Left lung (tissue), 10 donors: Measurements from ENCODE around the gene TOR3A. TPM values are rescaled to one million over a fixed set of nuclear protein-coding genes. Genes with fewer than 3 reads are reported as not detected.
A peak's percentile ranks its signal among the peaks of the same experiment; 100 is the strongest.

ENCODE experiments used
- ATAC-seq: fragments of 200-7000 bp; cut with Tn5 transposase; one replicate; pipeline ENCODE4 v1.9.1; 2020; ENCODE audit warnings: moderate library complexity
- DNase-seq, 4 donors: peaks; one replicate each; pipeline ENCODE4 v3.0.0-alpha.2; 2013 to 2020
- H3K27ac ChIP-seq, 2 donors: fragments of 200-600 bp; sonication (generic) in 1 of 2; one replicate each; pipeline versions ENCODE4 v1.5.0 to v1.8.0; 2020 to 2021
- H3K27me3 ChIP-seq, 2 donors: fragments of 200-600 bp; sonication (generic) in 1 of 2; one replicate each; pipeline versions ENCODE4 v1.5.0 to v1.8.0; 2020 to 2021
- H3K36me3 ChIP-seq, 2 donors: fragments of 200-600 bp; sonication (generic) in 1 of 2; one replicate each; pipeline versions ENCODE4 v1.5.0 to v1.8.0; 2020 to 2021
- H3K4me1 ChIP-seq, 2 donors: fragments of 200-600 bp; one replicate each; pipeline ENCODE4 v1.8.0; 2021
- H3K4me3 ChIP-seq, 2 donors: fragments of 200-600 bp; sonication (generic) in 1 of 2; one replicate each; pipeline versions ENCODE4 v1.5.0 to v1.8.0; 2020 to 2021; ENCODE audit warnings: mild to moderate bottlenecking in 1 of 2
- H3K9me3 ChIP-seq, 2 donors: fragments of 200-600 bp; sonication (generic) in 1 of 2; one replicate each; pipeline versions ENCODE4 v1.5.0 to v1.8.0; 2020 to 2021
- intact Hi-C, 2 donors: fragments of 100-400 bp; cut with DNase I; formaldehyde crosslinking; loops; one replicate each; pipeline versions ENCODE4 v1.11.2 to v1.14.2; 2022
- polyA plus RNA-seq, 6 donors: library from polyadenylated mRNA; unstranded; fragments of 120-200 nt; gene quantifications; one replicate each; pipeline ENCODE4 v1.2.1, GENCODE V29; 2013; ENCODE audit not compliant: insufficient read length in 6 of 6
- total RNA-seq, 2 donors: library from RNA; stranded (reverse); fragmentation: NEBNext Ultra II Directional; extraction: Animal tissue kit (Norgen Biotek cat#: 25700); gene quantifications; one replicate each; pipeline ENCODE4 v1.2.1, GENCODE V29; 2021
- TF ChIP-seq, protein P1 (sequence below), 2 donors: fragments of 200-600 bp; sonication (generic) in 1 of 2; IDR thresholded peaks; one replicate each; pipeline versions ENCODE4 v1.5.0 to v1.8.0; 2021; ENCODE audit warnings: antibody characterized with exemption in 2 of 2
- donor health status: DM: no; HTN: yes; CAD: no.
- donor health status: DM: no; HTN: no; CAD: no.

TOR3A gene
- total and polyA plus RNA-seq, 8 donors: 22.1 to 30.0 (median 24.2) TPM

GRCh38 chr1:179043907-179044306 lies 38.0 kb upstream of the TOR3A start:
- ATAC-seq (no peak), DNase-seq (no peak)
- H3K4me1 ChIP-seq: peaks cover 0 to 6% of the 10 kb centered on the region in 2 donors
- TF ChIP-seq, protein P1, sequence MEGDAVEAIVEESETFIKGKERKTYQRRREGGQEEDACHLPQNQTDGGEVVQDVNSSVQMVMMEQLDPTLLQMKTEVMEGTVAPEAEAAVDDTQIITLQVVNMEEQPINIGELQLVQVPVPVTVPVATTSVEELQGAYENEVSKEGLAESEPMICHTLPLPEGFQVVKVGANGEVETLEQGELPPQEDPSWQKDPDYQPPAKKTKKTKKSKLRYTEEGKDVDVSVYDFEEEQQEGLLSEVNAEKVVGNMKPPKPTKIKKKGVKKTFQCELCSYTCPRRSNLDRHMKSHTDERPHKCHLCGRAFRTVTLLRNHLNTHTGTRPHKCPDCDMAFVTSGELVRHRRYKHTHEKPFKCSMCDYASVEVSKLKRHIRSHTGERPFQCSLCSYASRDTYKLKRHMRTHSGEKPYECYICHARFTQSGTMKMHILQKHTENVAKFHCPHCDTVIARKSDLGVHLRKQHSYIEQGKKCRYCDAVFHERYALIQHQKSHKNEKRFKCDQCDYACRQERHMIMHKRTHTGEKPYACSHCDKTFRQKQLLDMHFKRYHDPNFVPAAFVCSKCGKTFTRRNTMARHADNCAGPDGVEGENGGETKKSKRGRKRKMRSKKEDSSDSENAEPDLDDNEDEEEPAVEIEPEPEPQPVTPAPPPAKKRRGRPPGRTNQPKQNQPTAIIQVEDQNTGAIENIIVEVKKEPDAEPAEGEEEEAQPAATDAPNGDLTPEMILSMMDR (IDR thresholded peaks at IDR 0.05): no peak
- no peaks in the 10 kb centered on the region for H3K27me3 ChIP-seq
- no peak overlapping the region for H3K4me3 ChIP-seq
- H3K27ac ChIP-seq: no peak overlapping the region
- intact Hi-C loops: no loop called here
- peaks cover 0 to 3% of the 10 kb centered on the region in 2 donors for H3K36me3 ChIP-seq
- no peaks in the 10 kb centered on the region for H3K9me3 ChIP-seq

DNA sequence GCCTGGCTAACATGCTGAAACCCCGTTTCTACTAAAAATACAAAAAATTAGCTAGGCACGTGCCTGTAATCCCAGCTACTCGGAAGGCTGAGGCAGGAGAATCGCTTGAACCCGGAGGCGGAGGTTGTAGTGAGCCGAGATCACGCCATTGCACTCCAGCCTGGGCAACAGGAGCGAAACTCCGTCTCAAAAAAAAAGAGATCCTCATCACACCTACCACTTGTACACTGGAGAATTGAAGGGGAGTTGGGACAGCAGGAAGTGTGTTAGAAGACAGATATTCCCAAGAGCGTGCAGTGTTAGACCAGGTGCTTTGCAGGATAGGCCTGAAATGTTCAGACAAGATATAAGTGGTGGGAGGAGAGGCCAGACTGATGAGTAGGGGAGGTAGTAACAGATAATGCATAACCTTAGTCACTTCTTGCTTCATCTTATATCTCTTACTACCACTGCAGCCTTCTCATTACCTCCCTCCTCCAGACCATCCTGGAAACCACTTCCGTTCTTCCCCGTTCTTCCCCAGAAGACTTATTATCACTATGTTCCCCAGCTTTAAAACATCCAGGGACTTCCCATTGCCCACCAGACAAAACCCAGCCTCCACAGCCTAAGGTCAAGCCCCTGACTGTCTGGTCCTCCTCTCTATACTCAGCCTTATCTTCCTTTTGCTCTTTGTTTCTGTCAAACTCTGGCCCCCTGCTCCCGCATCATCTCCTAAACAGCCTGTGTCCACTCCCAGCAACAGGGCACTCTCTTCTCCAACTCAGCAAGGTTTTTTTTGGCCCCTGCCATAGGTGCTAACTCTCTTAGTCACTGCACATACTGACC lies 34.8 kb upstream of the TOR3A start:
- Histone ChIP-seq H3K36me3 (peaks cover 0 to 3% of the 10 kb centered on the region in 2 donors), H3K4me3 (no peak overlapping the region), H3K27me3 (no peaks in the 10 kb centered on the region), H3K27ac (no peak overlapping the region), H3K9me3 (no peaks in the 10 kb centered on the region), H3K4me1 (no peaks in the 10 kb centered on the region)
- no peak for DNase-seq
- intact Hi-C loops: no loop called here
- ATAC-seq: peak; percentile 37
- TF ChIP-seq, protein P1 (IDR thresholded peaks at IDR 0.05): no peak

GRCh38 chr1:179047636-179047997 lies 34.3 kb upstream of the TOR3A start:
- intact Hi-C loops: no loop called here

GRCh38 chr1:179048339-179049124 lies 33.3 kb upstream of the TOR3A start:
- no peak for DNase-seq
- no peak overlapping the region for H3K4me3 ChIP-seq
- no peak for ATAC-seq
- no peaks in the 10 kb centered on the region for H3K4me1 ChIP-seq
- TF ChIP-seq, protein P1 (IDR thresholded peaks at IDR 0.05): no peak
- no peaks in the 10 kb centered on the region for H3K27me3 ChIP-seq
- intact Hi-C loops: no loop called here
- no peak overlapping the region for H3K27ac ChIP-seq
- no peaks in the 10 kb centered on the region for H3K9me3 ChIP-seq
- H3K36me3 ChIP-seq: peaks cover 0 to 3% of the 10 kb centered on the region in 2 donors

More at GRCh38 chr1:179047636-179047997, 34.3 kb upstream of the TOR3A start:
- TF ChIP-seq, protein P1 (IDR thresholded peaks at IDR 0.05): no peak
- no peaks in the 10 kb centered on the region for H3K9me3 ChIP-seq
- H3K4me3 ChIP-seq: no peak overlapping the region
- ATAC-seq: no peak
- peaks cover 0 to 3% of the 10 kb centered on the region in 2 donors for H3K36me3 ChIP-seq
- H3K4me1 ChIP-seq: no peaks in the 10 kb centered on the region
- no peak overlapping the region for H3K27ac ChIP-seq
- no peak for DNase-seq
- H3K27me3 ChIP-seq: no peaks in the 10 kb centered on the region

DNA sequence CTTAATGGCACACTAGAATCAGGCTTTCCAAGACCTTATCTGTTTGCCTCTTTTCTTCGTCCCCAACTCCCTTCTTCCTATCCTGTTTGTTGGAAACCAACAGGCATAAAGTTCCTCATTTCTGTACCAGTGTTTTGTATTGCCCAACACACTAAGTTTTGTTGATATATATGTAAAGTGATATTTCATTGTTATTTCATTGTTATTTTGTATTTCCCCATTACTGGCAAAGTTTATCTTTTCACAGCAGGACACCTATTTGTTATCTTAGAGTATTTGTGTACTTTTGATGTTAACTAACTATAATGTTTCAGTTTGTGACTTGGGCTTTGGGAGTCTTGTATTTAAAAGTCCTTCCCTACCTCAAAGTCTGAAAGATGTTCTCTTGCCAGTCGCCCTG lies 29.1 kb upstream of the TOR3A start:
- Histone ChIP-seq H3K27me3 (no peaks in the 10 kb centered on the region), H3K4me1 (no peaks in the 10 kb centered on the region), H3K36me3 (peaks cover 0 to 4% of the 10 kb centered on the region in 2 donors), H3K27ac (no peak overlapping the region), H3K4me3 (no peak overlapping the region), H3K9me3 (no peaks in the 10 kb centered on the region)
- ATAC-seq (no peak), DNase-seq (no peak)
- intact Hi-C loops: no loop called here
- TF ChIP-seq, protein P1 (IDR thresholded peaks at IDR 0.05): no peak
